Common myeloid progenitor, CD34-positive (primary cell): ENCODE measurements around the gene SPATA31C1.

Experiments used
- CTCF ChIA-PET: fragments of 350-600 bp; sonication (Branson Sonifier 250); formaldehyde crosslinking; loops from one replicate; lab custom pipeline; 2021; ENCODE audit warnings: antibody characterized with exemption; lab: Charles Lee
- POLR2A ChIA-PET: fragments of 350-600 bp; sonication (Branson Sonifier 250); formaldehyde crosslinking; loops from one replicate; lab custom pipeline; 2021; ENCODE audit warnings: antibody characterized with exemption; lab: Charles Lee
- DNase-seq, 3 donors: peaks; one replicate each; pipeline versions ENCODE4 v3.0.0 to v3.0.0-alpha.2; 2013
- H3K27ac ChIP-seq, 2 experiments: 1 replicate in 1 of 2; 2 replicates in 1 of 2; pipeline ENCODE4 v1.7.0; 2013; ENCODE audit warnings: inconsistent platforms in 2 of 2, low read length in 2 of 2, mild to moderate bottlenecking in 2 of 2, low read depth in 1 of 2, moderate library complexity in 1 of 2; ENCODE audit not compliant: severe bottlenecking in 2 of 2, insufficient read depth in 1 of 2, poor library complexity in 1 of 2
- H3K27me3 ChIP-seq, 5 experiments: replicated peaks in 2 of 5; 1 replicate in 3 of 5; 2 replicates in 2 of 5; pipeline versions ENCODE4 v1.6.1 to v1.7.0; 2013; ENCODE audit warnings: low read length in 4 of 5, mild to moderate bottlenecking in 2 of 5, moderate library complexity in 2 of 5, inconsistent platforms in 1 of 5; ENCODE audit not compliant: insufficient read depth in 5 of 5, control insufficient read depth in 4 of 5
- H3K36me3 ChIP-seq, 4 experiments: 1 replicate in 2 of 4; 2 replicates in 2 of 4; pipeline versions ENCODE4 v1.6.1 to v1.7.0; 2013; ENCODE audit warnings: low read length in 3 of 4, control low read depth in 1 of 4, mild to moderate bottlenecking in 1 of 4; ENCODE audit not compliant: control insufficient read depth in 4 of 4, insufficient read depth in 4 of 4
- H3K4me1 ChIP-seq, 4 experiments: 1 replicate in 3 of 4; 2 replicates in 1 of 4; pipeline versions ENCODE4 v1.6.1 to v1.7.1; 2013; ENCODE audit warnings: low read length in 3 of 4, mild to moderate bottlenecking in 3 of 4, control low read depth in 1 of 4, inconsistent platforms in 1 of 4, moderate library complexity in 1 of 4; ENCODE audit not compliant: control insufficient read depth in 4 of 4, insufficient read depth in 4 of 4; ENCODE audit errors: control extremely low read depth in 1 of 4
- H3K4me3 ChIP-seq, 7 experiments: 1 replicate in 4 of 7; 2 replicates in 3 of 7; pipeline versions ENCODE4 v1.5.1 to v1.7.0; 2013; ENCODE audit warnings: mild to moderate bottlenecking in 7 of 7, low read length in 6 of 7, moderate library complexity in 6 of 7, inconsistent platforms in 2 of 7, low read depth in 2 of 7, control low read depth in 1 of 7; ENCODE audit not compliant: insufficient read depth in 4 of 7, control insufficient read depth in 1 of 7; ENCODE audit errors: extremely low read depth in 1 of 7
- H3K9me3 ChIP-seq, 5 experiments: 1 replicate in 4 of 5; 2 replicates in 1 of 5; pipeline versions ENCODE4 v1.6.1 to v1.7.1; 2013; ENCODE audit warnings: low read length in 4 of 5, mild to moderate bottlenecking in 2 of 5, inconsistent platforms in 1 of 5, low read depth in 1 of 5, moderate library complexity in 1 of 5; ENCODE audit not compliant: control insufficient read depth in 4 of 5, insufficient read depth in 2 of 5; ENCODE audit errors: control extremely low read depth in 1 of 5
- WGBS: methylation state at CpG from one replicate; pipeline ENCODE4 v1.1.5; 2013; ENCODE audit not compliant: insufficient coverage; 5-methylcytosine and 5-hydroxymethylcytosine counted together

Gene SPATA31C1

GRCh38 chr9:87886933-87887505 is 30.7 kb upstream of the SPATA31C1 start:
- ChIA-PET CTCF (no interaction called here), POLR2A (no interaction called here)
- WGBS, result 86% methylated on average over 8 of the region's 13 CpGs
- Histone ChIP-seq H3K27ac (no peak overlapping the region), H3K4me1 (no peaks in the 10 kb centered on the region), H3K9me3 (no peaks in the 10 kb centered on the region), H3K4me3 (no peak overlapping the region), H3K27me3 (no peaks in the 10 kb centered on the region), H3K36me3 (no peaks in the 10 kb centered on the region)
- no peak for DNase-seq

GRCh38 chr9:87887661-87888480 is 29.9 kb upstream of the SPATA31C1 start:
- no peak for DNase-seq
- peaks cover 0 to 3% (median 0%) of the 10 kb centered on the region in 5 experiments for H3K9me3 ChIP-seq

GRCh38 chr9:87888501-87888900 is 29.3 kb upstream of the SPATA31C1 start:
- 98% methylated on average over 5 of the region's 6 CpGs for WGBS
- ChIA-PET POLR2A (no interaction called here), CTCF (no interaction called here)
- Histone ChIP-seq H3K9me3 (peaks cover 0 to 3% (median 0%) of the 10 kb centered on the region in 5 experiments), H3K4me3 (no peak overlapping the region), H3K4me1 (no peaks in the 10 kb centered on the region), H3K27me3 (no peaks in the 10 kb centered on the region), H3K36me3 (no peaks in the 10 kb centered on the region), H3K27ac (no peak overlapping the region)
- no peak for DNase-seq

More at GRCh38 chr9:87887661-87888480, 29.9 kb upstream of the SPATA31C1 start:
- H3K36me3 ChIP-seq, result no peaks in the 10 kb centered on the region
- ChIA-PET CTCF (no interaction called here), POLR2A (no interaction called here)
- no peak overlapping the region for H3K27ac ChIP-seq
- H3K27me3 ChIP-seq, result no peaks in the 10 kb centered on the region
- no peak overlapping the region for H3K4me3 ChIP-seq
- H3K4me1 ChIP-seq, result no peaks in the 10 kb centered on the region
- WGBS, result 94% methylated on average over 12 of the region's 13 CpGs

GRCh38 chr9:87889065-87889881 is 28.5 kb upstream of the SPATA31C1 start:
- H3K4me3 ChIP-seq, result no peak overlapping the region
- CTCF ChIA-PET, result no interaction called here
- DNase-seq, result no peak
- 98% methylated on average over 11 of the region's 12 CpGs for WGBS
- H3K36me3 ChIP-seq, result no peaks in the 10 kb centered on the region
- H3K4me1 ChIP-seq, result no peaks in the 10 kb centered on the region
- POLR2A ChIA-PET, result interaction anchor here (0.6 kb wide), 1 partner anchor 941 kb away, joined by 4 read pairs; no protein-coding TSS in a partner anchor
- H3K9me3 ChIP-seq, result peaks cover 0 to 4% (median 3%) of the 10 kb centered on the region in 5 experiments
- no peaks in the 10 kb centered on the region for H3K27me3 ChIP-seq
- H3K27ac ChIP-seq, result no peak overlapping the region

GRCh38 chr9:87889882-87890252 is 27.9 kb upstream of the SPATA31C1 start:
- no peaks in the 10 kb centered on the region for H3K27me3 ChIP-seq
- CTCF ChIA-PET, result no interaction called here

GRCh38 chr9:87890837-87891236 is 26.9 kb upstream of the SPATA31C1 start:
- H3K27ac ChIP-seq, result no peak overlapping the region
- 94% methylated on average over 7 of the region's 10 CpGs for WGBS

More at GRCh38 chr9:87889882-87890252, 27.9 kb upstream of the SPATA31C1 start:
- H3K9me3 ChIP-seq, result peaks cover 0 to 8% (median 4%) of the 10 kb centered on the region in 5 experiments
- no peaks in the 10 kb centered on the region for H3K4me1 ChIP-seq
- WGBS, result 100% methylated on average over 4 of the region's 4 CpGs
- no peaks in the 10 kb centered on the region for H3K36me3 ChIP-seq
- H3K27ac ChIP-seq, result no peak overlapping the region
- POLR2A ChIA-PET, result interaction anchor here (0.6 kb wide), 1 partner anchor 941 kb away, joined by 4 read pairs; no protein-coding TSS in a partner anchor
- no peak overlapping the region for H3K4me3 ChIP-seq
- DNase-seq, result no peak

More at GRCh38 chr9:87890837-87891236, 26.9 kb upstream of the SPATA31C1 start:
- no peak overlapping the region for H3K4me3 ChIP-seq
- no peaks in the 10 kb centered on the region for H3K4me1 ChIP-seq
- no peaks in the 10 kb centered on the region for H3K27me3 ChIP-seq
- ChIA-PET CTCF (no interaction called here), POLR2A (no interaction called here)
- peaks cover 0 to 10% (median 4%) of the 10 kb centered on the region in 5 experiments for H3K9me3 ChIP-seq
- H3K36me3 ChIP-seq, result no peaks in the 10 kb centered on the region
- DNase-seq, result no peak
